NCI-H1436 (cell line): ENCODE results near the gene YPEL2.
A peak's percentile ranks its signal among the peaks of the same experiment; 100 is the strongest.
"Not testable (repeated sequence)": the region's sequence is repeated elsewhere in the genome, so short reads cannot be mapped to it uniquely, and the experiment has no call there.

Experiments used
- DNase-seq: peaks from one replicate; lab custom pipeline; 2025; lab: John Stamatoyannopoulos, UW

YPEL2 gene

GRCh38 chr17:59331129-59331928 lies at the start of gene YPEL2:
TSS of gene YPEL2 (plus strand) at chr17:59331655. CDS start at chr17:59353410, 21,755 bp downstream.
- DNase-seq = peak; percentile 96

- no peak for DNase-seq
These were observed 47.1 kb upstream of the YPEL2 start for GRCh38 chr17:59284317-59284716.

GRCh38 chr17:59287452-59287851 lies 44.0 kb upstream of the YPEL2 start:
- no peak for DNase-seq

- DNase-seq = no peak
These were observed 43.6 kb upstream of the YPEL2 start for GRCh38 chr17:59287891-59288290.

GRCh38 chr17:59289981-59290301 lies 41.5 kb upstream of the YPEL2 start:
- DNase-seq = no peak

- DNase-seq = peak; percentile 39
These were observed 41.0 kb upstream of the YPEL2 start for GRCh38 chr17:59290302-59290998.

- no peak for DNase-seq
These were observed 39.3 kb upstream of the YPEL2 start for GRCh38 chr17:59292174-59292523.

GRCh38 chr17:59296190-59296589 lies 35.3 kb upstream of the YPEL2 start:
- no peak for DNase-seq

GRCh38 chr17:59298521-59298920 lies 32.9 kb upstream of the YPEL2 start:
- DNase-seq = no peak

- no peak for DNase-seq
These were observed 31.9 kb upstream of the YPEL2 start for GRCh38 chr17:59299400-59300092.

GRCh38 chr17:59300941-59301340 lies 30.5 kb upstream of the YPEL2 start:
- no peak for DNase-seq

- DNase-seq = no peak
These were observed 26.6 kb upstream of the YPEL2 start for GRCh38 chr17:59304811-59305210.

GRCh38 chr17:59310263-59310920 lies 21.1 kb upstream of the YPEL2 start:
- no peak for DNase-seq

- peak; percentile 81 for DNase-seq
These were observed 20.4 kb upstream of the YPEL2 start for GRCh38 chr17:59311051-59311468.

GRCh38 chr17:59311521-59311920 lies 19.9 kb upstream of the YPEL2 start:
- not testable (repeated sequence) for DNase-seq

GRCh38 chr17:59315866-59316265 lies 15.6 kb upstream of the YPEL2 start:
- no peak for DNase-seq

GRCh38 chr17:59327121-59327980 lies 4.1 kb upstream of the YPEL2 start:
- no peak for DNase-seq

- no peak for DNase-seq
These were observed 3.5 kb upstream of the YPEL2 start for GRCh38 chr17:59327981-59328290.

GRCh38 chr17:59328601-59329000 lies 2.9 kb upstream of the YPEL2 start:
- no peak for DNase-seq

GRCh38 chr17:59329176-59330052 lies 2.0 kb upstream of the YPEL2 start:
- DNase-seq = peak; percentile 77
